ENCODE data around the gene CHRM4.

CHRM4 gene

GRCh38 chr11:46414879-46415278 lies 23.3 kb upstream of the CHRM4 start:
- intact Hi-C loops (cut with micrococcal nuclease), result no loop called here
- no peak overlapping the region for H3K27ac Mint-ChIP-seq
- H3K4me3 Mint-ChIP-seq, result no peak overlapping the region
- no peaks in the 10 kb centered on the region for H3K9me3 Mint-ChIP-seq
- peaks cover 84% of the 10 kb centered on the region for H3K36me3 Mint-ChIP-seq (ENCODE audit: low read depth)
- H3K4me1 Mint-ChIP-seq (ENCODE audit: low read depth), result no peaks in the 10 kb centered on the region
- no peaks in the 10 kb centered on the region for H3K27me3 Mint-ChIP-seq

- H3K9me3 Mint-ChIP-seq, result no peaks in the 10 kb centered on the region
- no peak overlapping the region for H3K4me3 Mint-ChIP-seq
- H3K4me1 Mint-ChIP-seq (ENCODE audit: low read depth), result no peaks in the 10 kb centered on the region
- H3K27ac Mint-ChIP-seq, result no peak overlapping the region
- H3K27me3 Mint-ChIP-seq, result no peaks in the 10 kb centered on the region
- H3K36me3 Mint-ChIP-seq (ENCODE audit: low read depth), result peaks cover 88% of the 10 kb centered on the region
- intact Hi-C loops (cut with micrococcal nuclease), result no loop called here
Observed at GRCh38 chr11:46414466-46414796, 22.9 kb upstream of the CHRM4 start.

GRCh38 chr11:46413760-46414465 lies 22.3 kb upstream of the CHRM4 start:
- Mint-ChIP-seq H3K9me3 (no peaks in the 10 kb centered on the region), H3K36me3 (ENCODE audit: low read depth) (peaks cover 91% of the 10 kb centered on the region), H3K4me3 (no peak overlapping the region), H3K4me1 (ENCODE audit: low read depth) (no peaks in the 10 kb centered on the region), H3K27ac (no peak overlapping the region), H3K27me3 (no peaks in the 10 kb centered on the region)
- intact Hi-C loops (cut with micrococcal nuclease), result no loop called here

- intact Hi-C loops (cut with micrococcal nuclease), result no loop called here
- H3K9me3 Mint-ChIP-seq, result no peaks in the 10 kb centered on the region
- H3K27ac Mint-ChIP-seq, result no peak overlapping the region
- no peak overlapping the region for H3K4me3 Mint-ChIP-seq
- peaks cover 90% of the 10 kb centered on the region for H3K36me3 Mint-ChIP-seq (ENCODE audit: low read depth)
- H3K4me1 Mint-ChIP-seq (ENCODE audit: low read depth), result no peaks in the 10 kb centered on the region
- no peaks in the 10 kb centered on the region for H3K27me3 Mint-ChIP-seq
Observed at GRCh38 chr11:46410021-46410420, 18.4 kb upstream of the CHRM4 start.

- Mint-ChIP-seq H3K27ac (no peak overlapping the region), H3K9me3 (no peaks in the 10 kb centered on the region), H3K27me3 (no peaks in the 10 kb centered on the region), H3K4me3 (no peak overlapping the region), H3K36me3 (ENCODE audit: low read depth) (peaks cover 90% of the 10 kb centered on the region), H3K4me1 (ENCODE audit: low read depth) (no peaks in the 10 kb centered on the region)
- intact Hi-C loops (cut with micrococcal nuclease), result no loop called here
Observed at GRCh38 chr11:46408407-46408986, 16.9 kb upstream of the CHRM4 start.

GRCh38 chr11:46407635-46408034 lies 16.1 kb upstream of the CHRM4 start:
- no peaks in the 10 kb centered on the region for H3K9me3 Mint-ChIP-seq
- no peaks in the 10 kb centered on the region for H3K4me1 Mint-ChIP-seq (ENCODE audit: low read depth)
- intact Hi-C loops (cut with micrococcal nuclease), result no loop called here
- no peaks in the 10 kb centered on the region for H3K27me3 Mint-ChIP-seq
- H3K4me3 Mint-ChIP-seq, result no peak overlapping the region
- no peak overlapping the region for H3K27ac Mint-ChIP-seq
- H3K36me3 Mint-ChIP-seq (ENCODE audit: low read depth), result peaks cover 90% of the 10 kb centered on the region

GRCh38 chr11:46404476-46405017 lies 13.0 kb upstream of the CHRM4 start:
- intact Hi-C loops (cut with micrococcal nuclease), result no loop called here
- H3K9me3 Mint-ChIP-seq, result no peaks in the 10 kb centered on the region
- no peaks in the 10 kb centered on the region for H3K27me3 Mint-ChIP-seq
- H3K36me3 Mint-ChIP-seq (ENCODE audit: low read depth), result peaks cover 94% of the 10 kb centered on the region
- H3K27ac Mint-ChIP-seq, result no peak overlapping the region
- H3K4me3 Mint-ChIP-seq, result no peak overlapping the region
- H3K4me1 Mint-ChIP-seq (ENCODE audit: low read depth), result no peaks in the 10 kb centered on the region

- intact Hi-C loops (cut with micrococcal nuclease), result no loop called here
- H3K36me3 Mint-ChIP-seq (ENCODE audit: low read depth), result peaks cover 94% of the 10 kb centered on the region
- no peaks in the 10 kb centered on the region for H3K4me1 Mint-ChIP-seq (ENCODE audit: low read depth)
- H3K27ac Mint-ChIP-seq, result no peak overlapping the region
- no peaks in the 10 kb centered on the region for H3K27me3 Mint-ChIP-seq
- no peaks in the 10 kb centered on the region for H3K9me3 Mint-ChIP-seq
- no peak overlapping the region for H3K4me3 Mint-ChIP-seq
Observed at GRCh38 chr11:46402957-46403902, 11.7 kb upstream of the CHRM4 start.

- H3K9me3 Mint-ChIP-seq, result no peaks in the 10 kb centered on the region
- H3K4me1 Mint-ChIP-seq (ENCODE audit: low read depth), result peaks cover 13% of the 10 kb centered on the region
- H3K4me3 Mint-ChIP-seq, result no peak overlapping the region
- intact Hi-C loops (cut with micrococcal nuclease), result no loop called here
- H3K36me3 Mint-ChIP-seq (ENCODE audit: low read depth), result peaks cover 61% of the 10 kb centered on the region
- H3K27me3 Mint-ChIP-seq, result peaks cover 22% of the 10 kb centered on the region
- H3K27ac Mint-ChIP-seq, result no peak overlapping the region
Observed at GRCh38 chr11:46397526-46397925, 6.0 kb upstream of the CHRM4 start.

GRCh38 chr11:46393759-46394158 lies 2.2 kb upstream of the CHRM4 start:
- H3K27ac Mint-ChIP-seq, result no peak overlapping the region
- H3K27me3 Mint-ChIP-seq, result peaks cover 48% of the 10 kb centered on the region
- no peaks in the 10 kb centered on the region for H3K9me3 Mint-ChIP-seq
- peaks cover 25% of the 10 kb centered on the region for H3K36me3 Mint-ChIP-seq (ENCODE audit: low read depth)
- no peak overlapping the region for H3K4me3 Mint-ChIP-seq
- intact Hi-C loops (cut with micrococcal nuclease), result loop anchor here (5.0 kb wide), 1 partner anchor 144 kb away; no protein-coding TSS in a partner anchor
- H3K4me1 Mint-ChIP-seq (ENCODE audit: low read depth), result peaks cover 34% of the 10 kb centered on the region

GRCh38 chr11:46393231-46393616 lies 1.6 kb upstream of the CHRM4 start:
- Mint-ChIP-seq H3K27ac (no peak overlapping the region), H3K36me3 (ENCODE audit: low read depth) (peaks cover 20% of the 10 kb centered on the region), H3K4me1 (ENCODE audit: low read depth) (peaks cover 40% of the 10 kb centered on the region), H3K9me3 (no peaks in the 10 kb centered on the region), H3K4me3 (peak overlapping the region; percentile 92), H3K27me3 (peaks cover 53% of the 10 kb centered on the region)
- intact Hi-C loops (cut with micrococcal nuclease), result loop anchor here (5.0 kb wide), 1 partner anchor 144 kb away; no protein-coding TSS in a partner anchor

- Mint-ChIP-seq H3K27ac (peak overlapping the region; percentile 38), H3K4me1 (ENCODE audit: low read depth) (peaks cover 46% of the 10 kb centered on the region)
Observed at GRCh38 chr11:46392421-46393230, 1.1 kb upstream of the CHRM4 start.

GRCh38 chr11:46391186-46391577 lies 394 bp downstream of the CHRM4 start:
- Mint-ChIP-seq H3K36me3 (ENCODE audit: low read depth) (peaks cover 1% of the 10 kb centered on the region), H3K9me3 (no peaks in the 10 kb centered on the region), H3K27me3 (peaks cover 70% of the 10 kb centered on the region), H3K27ac (no peak overlapping the region), H3K4me1 (ENCODE audit: low read depth) (peaks cover 51% of the 10 kb centered on the region), H3K4me3 (no peak overlapping the region)
- intact Hi-C loops (cut with micrococcal nuclease), result loop anchor here (5.0 kb wide), 1 partner anchor 146 kb away; no protein-coding TSS in a partner anchor

More at GRCh38 chr11:46392421-46393230, 1.1 kb upstream of the CHRM4 start:
- Mint-ChIP-seq H3K9me3 (no peaks in the 10 kb centered on the region), H3K4me3 (peak overlapping the region; percentile 92), H3K27me3 (peaks cover 58% of the 10 kb centered on the region), H3K36me3 (ENCODE audit: low read depth) (peaks cover 16% of the 10 kb centered on the region)
- intact Hi-C loops (cut with micrococcal nuclease), result loop anchor here (5.0 kb wide), 1 partner anchor 145 kb away; no protein-coding TSS in a partner anchor

All from dendritic cell treated with granulocyte-macrophage colony-stimulating factor and Interleukin-4, amounts not matched to agents 40 ng/mL and 50 ng/mL, for 4 days (primary cell).